HCT116 (cell line): ENCODE measurements around the gene SLC45A2. TPM values are rescaled to one million over a fixed set of nuclear protein-coding genes. Genes with fewer than 3 reads are reported as not detected.
"Not testable (repeated sequence)": the region's sequence is repeated elsewhere in the genome, so short reads cannot be mapped to it uniquely, and the experiment has no call there.

Experiments
- ATAC-seq: fragments of 200-7000 bp; cut with Tn5 transposase; 2 replicates; pipeline ENCODE4 v1.9.1; 2020; ENCODE audit warnings: mild to moderate bottlenecking, moderate library complexity
- BruUV-seq: library from RNA; stranded (reverse); fragments of 400-500 nt; replicated peaks from 2 replicates; lab custom pipeline; 2021; lab: Mats Ljungman, UMichigan
- CTCF ChIA-PET: fragments of 300-600 bp; sonication (Branson Sonifier 250); formaldehyde crosslinking; loops from one replicate; lab custom pipeline; 2021; ENCODE audit warnings: antibody characterized with exemption; lab: Charles Lee
- POLR2A ChIA-PET: fragments of 300-600, 350-600 bp; sonication (Branson Sonifier 250); formaldehyde crosslinking; loops from one replicate; lab custom pipeline; 2021; ENCODE audit warnings: antibody characterized with exemption; lab: Charles Lee
- RAD21 ChIA-PET, 2 experiments: fragments of 300-600 bp; sonication (Branson Sonifier 250); formaldehyde crosslinking; loops; one replicate each; lab custom pipeline; 2023; ENCODE audit warnings: low total read pairs in 2 of 2; ENCODE audit not compliant: uncharacterized antibody in 2 of 2, unreplicated experiment in 2 of 2, low non-redundant PET in 1 of 2; lab: Charles Lee
- DNase-seq: peaks from one replicate; pipeline ENCODE4 v3.0.0-alpha.2; 2010; ENCODE audit warnings: low read depth, low spot score
- H2AFZ ChIP-seq: fragments of 200-600 bp; shearing (Covaris generic), sonication (generic); 2 replicates; pipeline ENCODE4 v1.6.1; 2017; ENCODE audit warnings: low read depth, mixed run types, mixed read lengths, antibody characterized with exemption, low read length; ENCODE audit not compliant: poor library complexity, severe bottlenecking
- H3K27ac ChIP-seq: 2 replicates; pipeline ENCODE4 v1.5.1; 2012; ENCODE audit warnings: low read depth, low read length
- H3K27me3 ChIP-seq: fragments of 200-600 bp; sonication (generic); 2 replicates; pipeline ENCODE4 v1.6.1; 2016; ENCODE audit warnings: mixed run types, low read length, mixed read lengths; ENCODE audit not compliant: insufficient read depth
- H3K36me3 ChIP-seq, 2 experiments: fragments of 200-500 bp in 1 of 2; fragments of 200-600 bp in 1 of 2; sonication (Bioruptor generic) in 1 of 2; sonication (generic) in 1 of 2; 2 replicates each; pipeline versions ENCODE4 v1.5.1 to v1.6.1; 2014 to 2016; ENCODE audit warnings: low read length in 2 of 2, inconsistent platforms in 1 of 2, mixed read lengths in 1 of 2, mixed run types in 1 of 2; ENCODE audit not compliant: insufficient read depth in 2 of 2, control insufficient read depth in 1 of 2
- H3K4me1 ChIP-seq, 2 experiments: fragments of 200-600 bp in 1 of 2; sonication (generic) in 1 of 2; 2 replicates each; pipeline versions ENCODE4 v1.5.1 to v1.6.1; 2012 to 2017; ENCODE audit warnings: low read length in 2 of 2, inconsistent platforms in 1 of 2, mild to moderate bottlenecking in 1 of 2, mixed read lengths in 1 of 2, mixed run types in 1 of 2, moderate library complexity in 1 of 2; ENCODE audit not compliant: insufficient read depth in 2 of 2, control insufficient read depth in 1 of 2
- H3K4me2 ChIP-seq: fragments of 200-600 bp; sonication (generic); 2 replicates; pipeline ENCODE4 v1.6.1; 2017; ENCODE audit warnings: mixed run types, low read length, mixed read lengths
- H3K4me3 ChIP-seq, 2 experiments: fragments of 200-600 bp in 1 of 2; sonication (generic) in 1 of 2; replicated peaks in 1 of 2; 2 replicates each; pipeline ENCODE4 v1.5.1; 2011 to 2016; ENCODE audit warnings: low read length in 2 of 2, control low read depth in 1 of 2, low read depth in 1 of 2, mild to moderate bottlenecking in 1 of 2, mixed read lengths in 1 of 2, mixed run types in 1 of 2
- H3K79me2 ChIP-seq: fragments of 200-600 bp; sonication (generic); 2 replicates; pipeline ENCODE4 v1.6.1; 2017; ENCODE audit warnings: mild to moderate bottlenecking, mixed run types, low read length, moderate library complexity, mixed read lengths; ENCODE audit not compliant: insufficient read depth
- H3K9ac ChIP-seq: fragments of 200-600 bp; sonication (generic); 2 replicates; pipeline ENCODE4 v1.6.1; 2016; ENCODE audit warnings: low read length, mixed read lengths
- H3K9me2 ChIP-seq: fragments of 200-600 bp; sonication (generic), shearing (Covaris generic); 2 replicates; pipeline ENCODE4 v1.6.1; 2017; ENCODE audit warnings: mixed run types, mild to moderate bottlenecking, moderate library complexity; ENCODE audit not compliant: insufficient read depth
- H3K9me3 ChIP-seq, 2 experiments: fragments of 200-500 bp in 1 of 2; fragments of 200-600 bp in 1 of 2; sonication (Bioruptor generic) in 1 of 2; sonication (generic) in 1 of 2; 2 replicates each; pipeline ENCODE4 v1.6.1; 2014 to 2017; ENCODE audit warnings: low read length in 2 of 2, mixed read lengths in 2 of 2, inconsistent platforms in 1 of 2, low read depth in 1 of 2, mild to moderate bottlenecking in 1 of 2, mixed run types in 1 of 2, moderate library complexity in 1 of 2; ENCODE audit not compliant: control insufficient read depth in 1 of 2, insufficient read depth in 1 of 2
- H4K20me1 ChIP-seq: fragments of 200-600 bp; sonication (generic), shearing (Covaris generic); 2 replicates; pipeline ENCODE4 v1.6.1; 2017; ENCODE audit warnings: mixed run types, mild to moderate bottlenecking, moderate library complexity; ENCODE audit not compliant: insufficient read depth
- CBX3 ChIP-seq: IDR thresholded peaks from 2 replicates; pipeline ENCODE4 v1.6.1; 2012; ENCODE audit warnings: low read depth
- EZH2 ChIP-seq: fragments of 200-600 bp; sonication (generic); IDR thresholded peaks from 2 replicates; pipeline ENCODE4 v1.6.1; 2017; ENCODE audit warnings: antibody characterized with exemption, mixed run types
- JUND ChIP-seq: IDR thresholded peaks from 2 replicates; pipeline ENCODE4 v1.6.1; 2012
- POLR2AphosphoS5 ChIP-seq: IDR thresholded peaks from 2 replicates; pipeline ENCODE4 v1.6.1; 2011; ENCODE audit warnings: mild to moderate bottlenecking, low read depth, low read length, moderate library complexity
- SP1 ChIP-seq: IDR thresholded peaks from 2 replicates; pipeline ENCODE4 v1.6.1; 2012; ENCODE audit warnings: low read depth
- ZFX ChIP-seq: fragments of 450-650 bp; IDR thresholded peaks from 2 replicates; pipeline ENCODE4 v1.6.1; 2017
- intact Hi-C: fragments of 100-400 bp; cut with micrococcal nuclease; formaldehyde crosslinking; loops from 2 replicates; pipeline ENCODE4 v1.10.0; 2022
- total RNA-seq: library from RNA; stranded (reverse); gene quantifications from one replicate; pipeline ENCODE4 v1.2.1, GENCODE V29; 2021; ENCODE audit not compliant: unreplicated experiment

The SLC45A2 gene
- total RNA-seq, 1 experiment from 2014 or later = not detected

- TF ChIP-seq POLR2AphosphoS5 (no peak), EZH2 (no peak), SP1 (no peak)
- Histone ChIP-seq H3K27me3 (no peaks in the 10 kb centered on the region), H3K9me3 (no peaks in the 10 kb centered on the region), H3K36me3 (no peaks in the 10 kb centered on the region), H3K79me2 (no peaks in the 10 kb centered on the region), H4K20me1 (no peaks in the 10 kb centered on the region), H2AFZ (no peak overlapping the region), H3K27ac (no peak overlapping the region), H3K4me1 (no peaks in the 10 kb centered on the region), H3K9me2 (no peaks in the 10 kb centered on the region), H3K9ac (no peak overlapping the region), H3K4me3 (no peak overlapping the region), H3K4me2 (no peak overlapping the region)
- no TSS peak for BruUV-seq
- ChIA-PET RAD21 (no interaction called here), CTCF (no interaction called here), POLR2A (no interaction called here)
- intact Hi-C loops = no loop called here
- ATAC-seq = no peak
- no peak for DNase-seq
Measured at GRCh38 chr5:34031966-34032365, 47.5 kb upstream of the SLC45A2 start.

DNA sequence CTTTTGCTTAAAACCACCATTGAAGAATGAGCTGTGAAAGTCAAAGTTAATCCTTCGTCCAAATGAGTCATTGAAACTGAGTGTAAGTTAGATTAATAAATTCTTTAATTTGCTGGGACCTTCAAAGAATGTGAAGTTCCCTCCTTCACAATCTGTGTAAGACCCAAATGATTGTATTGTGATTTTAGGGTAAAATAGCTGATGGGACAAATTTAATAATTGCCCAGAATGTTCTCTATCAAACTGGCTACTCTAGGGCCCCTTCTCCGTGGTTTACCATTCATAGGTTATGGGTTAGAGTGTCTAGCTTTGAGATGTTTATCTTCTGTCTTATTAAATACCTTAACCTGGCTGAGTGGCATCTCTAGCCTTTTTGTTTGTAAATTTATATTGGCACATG lies 46.6 kb upstream of the SLC45A2 start:
- ChIA-PET CTCF (no interaction called here), POLR2A (no interaction called here), RAD21 (no interaction called here)
- BruUV-seq = no TSS peak
- intact Hi-C loops = no loop called here
- Histone ChIP-seq H3K27me3 (no peaks in the 10 kb centered on the region), H3K79me2 (no peaks in the 10 kb centered on the region), H3K4me1 (no peaks in the 10 kb centered on the region), H3K9me2 (no peaks in the 10 kb centered on the region), H3K4me2 (no peak overlapping the region), H3K4me3 (no peak overlapping the region), H3K27ac (no peak overlapping the region), H3K36me3 (no peaks in the 10 kb centered on the region), H3K9ac (no peak overlapping the region), H3K9me3 (no peaks in the 10 kb centered on the region), H4K20me1 (no peaks in the 10 kb centered on the region), H2AFZ (no peak overlapping the region)
- TF ChIP-seq ZFX (no peak), CBX3 (no peak), JUND (no peak)
- DNase-seq = no peak
- ATAC-seq = no peak

- H3K79me2 ChIP-seq, DNase-seq, BruUV-seq, H4K20me1 ChIP-seq, ATAC-seq, CTCF ChIA-PET, H3K36me3 ChIP-seq, H3K27ac ChIP-seq, H2AFZ ChIP-seq, H3K9me2 ChIP-seq, H3K9me3 ChIP-seq, H3K9ac ChIP-seq, H3K4me1 ChIP-seq, RAD21 ChIA-PET, H3K27me3 ChIP-seq, POLR2A ChIA-PET, H3K4me3 ChIP-seq, H3K4me2 ChIP-seq, intact Hi-C loops: not testable (repeated sequence)
Measured at GRCh38 chr5:34030585-34030984, 46.1 kb upstream of the SLC45A2 start.
